ENCODE results near the gene LYZL4. TPM values are rescaled to one million over a fixed set of nuclear protein-coding genes. Genes with fewer than 3 reads are reported as not detected.

Gene LYZL4
- total and polyA plus RNA-seq, 2 of the 13 experiments (the other 11 are each of a cell fraction or from before 2014, with no cell fraction given), result not detected

GRCh38 chr3:42421818-42422796, 11.7 kb upstream of the LYZL4 start (continued):
- TF ChIP-seq HMGXB4 (CRISPR knock-in tag; IDR thresholded peaks at IDR 0.05; ENCODE audit: borderline replicate concordance in 1 of 2, low read depth in 1 of 2) (peak in 1 of 2 experiments; percentile 13; a peak in 1 of 4 replicates), ZNF512B (CRISPR knock-in tag; IDR thresholded peaks at IDR 0.05; ENCODE audit: borderline replicate concordance) (peak; percentile 81; the same call in 1 of the 2 replicates), FLYWCH1 (CRISPR knock-in tag; IDR thresholded peaks at IDR 0.05) (no peak; the same call in 1 of the 2 replicates), HNF1A (IDR thresholded peaks at IDR 0.05; ENCODE audit: low read depth) (peak; percentile 73), HNF1A (CRISPR knock-in tag; IDR thresholded peaks at IDR 0.05; ENCODE audit: borderline replicate concordance) (peak; percentile 85; the same call in 1 of the 2 replicates), STAG1 (CRISPR knock-in tag; IDR thresholded peaks at IDR 0.05) (0 out of 2 replicates have a peak, but pooled peaks have one; percentile 8), CBX5 (CRISPR knock-in tag; IDR thresholded peaks at IDR 0.05; ENCODE audit: borderline replicate concordance) (peak; percentile 71; the same call in 1 of the 2 replicates), TBL1XR1 (IDR thresholded peaks at IDR 0.05; ENCODE audit: borderline replicate concordance, low read length, partially characterized antibody) (no peak), ZNF563 (CRISPR knock-in tag; IDR thresholded peaks at IDR 0.05) (no peak), RARG (CRISPR knock-in tag; IDR thresholded peaks at IDR 0.05; ENCODE audit: low read depth) (no peak), HOXA3 (CRISPR knock-in tag; IDR thresholded peaks at IDR 0.05) (peak; percentile 83), ZNF672 (CRISPR knock-in tag; IDR thresholded peaks at IDR 0.05) (no peak), HNF1B (CRISPR knock-in tag; IDR thresholded peaks at IDR 0.05) (peak; percentile 86), SRF (IDR thresholded peaks at IDR 0.05; ENCODE audit: low read depth, low read length) (no peak)
- TF ChIP-seq, protein P1, sequence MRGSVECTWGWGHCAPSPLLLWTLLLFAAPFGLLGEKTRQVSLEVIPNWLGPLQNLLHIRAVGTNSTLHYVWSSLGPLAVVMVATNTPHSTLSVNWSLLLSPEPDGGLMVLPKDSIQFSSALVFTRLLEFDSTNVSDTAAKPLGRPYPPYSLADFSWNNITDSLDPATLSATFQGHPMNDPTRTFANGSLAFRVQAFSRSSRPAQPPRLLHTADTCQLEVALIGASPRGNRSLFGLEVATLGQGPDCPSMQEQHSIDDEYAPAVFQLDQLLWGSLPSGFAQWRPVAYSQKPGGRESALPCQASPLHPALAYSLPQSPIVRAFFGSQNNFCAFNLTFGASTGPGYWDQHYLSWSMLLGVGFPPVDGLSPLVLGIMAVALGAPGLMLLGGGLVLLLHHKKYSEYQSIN (CRISPR knock-in tag; IDR thresholded peaks at IDR 0.05; ENCODE audit: borderline replicate concordance), result no peak

All from HepG2 (cell line).